OCI-LY3 (cell line): ENCODE results near the gene SERTAD1.

Experiments used
- H2AFZ ChIP-seq: fragments of 200-600, 300-600 bp; shearing (Covaris generic); 2 replicates; pipeline ENCODE4 v1.6.0; 2014; ENCODE audit warnings: antibody characterized with exemption, low read depth, low read length
- H3K27ac ChIP-seq: fragments of 200-600, 300-600 bp; sonication (generic); 2 replicates; pipeline ENCODE4 v1.5.1; 2014; ENCODE audit warnings: mild to moderate bottlenecking, low read length, moderate library complexity, mixed read lengths
- H3K27me3 ChIP-seq: fragments of 200-600, 300-600 bp; sonication (generic); 2 replicates; pipeline ENCODE4 v1.6.1; 2014; ENCODE audit warnings: low read depth, low read length, mixed read lengths
- H3K36me3 ChIP-seq: fragments of 200-600, 300-600 bp; sonication (generic); replicated peaks from 2 replicates; pipeline ENCODE3; 2014; ENCODE audit warnings: low read depth, low read length, mixed read lengths
- H3K4me1 ChIP-seq: fragments of 300-600, 200-600 bp; sonication (generic); 2 replicates; pipeline ENCODE4 v1.6.1; 2014; ENCODE audit warnings: low read length, mixed read lengths
- H3K4me2 ChIP-seq: fragments of 200-600, 300-600 bp; sonication (generic); 2 replicates; pipeline ENCODE4 v1.6.1; 2014; ENCODE audit warnings: low read length, mixed read lengths
- H3K4me3 ChIP-seq: fragments of 300-600, 200-600 bp; sonication (generic); 2 replicates; pipeline ENCODE4 v1.5.1; 2014; ENCODE audit warnings: antibody characterized with exemption, mild to moderate bottlenecking, low read length, moderate library complexity
- H3K79me2 ChIP-seq: fragments of 300-600, 200-600 bp; shearing (Covaris generic); 2 replicates; pipeline ENCODE4 v1.6.1; 2014; ENCODE audit warnings: mild to moderate bottlenecking, low read length, mixed read lengths
- H3K9ac ChIP-seq: fragments of 300-600, 200-600 bp; shearing (Covaris generic); 2 replicates; pipeline ENCODE4 v1.6.0; 2014; ENCODE audit warnings: mild to moderate bottlenecking, low read length, moderate library complexity
- H3K9me3 ChIP-seq: fragments of 200-600, 300-600 bp; shearing (Covaris generic); 2 replicates; pipeline ENCODE4 v1.6.1; 2014; ENCODE audit warnings: low read length, mixed read lengths; ENCODE audit not compliant: insufficient read depth
- H4K20me1 ChIP-seq: fragments of 200-600, 300-600 bp; sonication (generic); 2 replicates; pipeline ENCODE4 v1.6.1; 2016; ENCODE audit warnings: low read length, mixed read lengths; ENCODE audit not compliant: insufficient read depth
- EZH2phosphoT487 ChIP-seq: fragments of 200-600 bp; shearing (Covaris generic); IDR thresholded peaks from 2 replicates; pipeline ENCODE4 v1.6.1; 2018; ENCODE audit warnings: antibody characterized with exemption, mixed run types, low read depth
- TF ChIP-seq, protein P1 (sequence below): fragments of 200-600, 300-600 bp; sonication (generic); IDR thresholded peaks from 2 replicates; pipeline ENCODE4 v1.5.1; 2014; ENCODE audit warnings: antibody characterized with exemption, low read length, low read depth

The SERTAD1 gene

DNA sequence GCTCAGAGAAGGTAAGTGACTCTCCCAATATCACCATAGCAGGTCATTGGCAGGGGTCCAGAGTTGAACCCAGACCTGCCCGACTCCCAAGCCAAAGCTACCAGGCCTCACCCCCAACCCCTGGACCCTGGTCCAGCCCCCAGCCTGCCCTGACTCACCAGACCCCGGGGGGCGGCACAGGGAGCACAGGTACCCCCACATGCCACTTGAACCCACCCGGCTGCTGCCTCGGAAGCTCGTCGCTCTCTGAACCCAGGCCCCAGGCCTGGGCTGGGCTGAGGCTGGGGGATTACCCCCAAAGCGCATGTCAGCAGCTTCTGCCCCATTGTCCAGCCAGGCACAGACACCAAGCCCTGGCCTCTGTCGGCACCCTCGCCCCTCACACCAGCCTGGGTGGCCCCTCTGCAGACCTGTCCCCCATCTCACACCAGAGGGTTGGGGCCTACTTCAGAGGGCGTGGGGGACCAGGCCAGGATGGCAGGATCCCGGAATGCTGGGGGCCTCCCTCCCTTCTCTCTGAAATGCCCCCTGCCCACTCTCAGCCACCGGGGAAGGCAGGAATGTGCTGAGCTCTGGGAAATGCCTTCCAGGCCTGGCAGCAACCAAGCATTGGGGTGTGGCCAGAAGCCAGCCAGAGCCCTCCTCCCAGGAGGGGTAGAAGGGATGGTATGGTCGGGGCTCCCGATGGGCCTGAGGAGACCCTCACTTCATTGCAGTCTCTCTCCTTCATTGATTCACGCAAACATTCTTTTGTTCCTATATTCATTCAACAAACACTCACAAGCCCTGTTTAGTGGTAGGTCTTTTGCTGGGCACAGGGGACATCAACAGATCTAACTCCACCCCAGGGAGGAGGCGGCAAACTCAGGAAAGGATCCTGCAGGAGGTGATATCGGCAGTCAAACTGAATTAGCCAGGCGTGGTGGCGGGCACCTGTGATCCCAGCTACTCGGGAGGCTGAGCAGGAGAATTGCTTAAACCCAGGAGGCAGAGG is 11.0 kb downstream of the SERTAD1 start:
- H3K27me3 ChIP-seq, result no peaks in the 10 kb centered on the region
- H3K4me3 ChIP-seq, result no peak overlapping the region
- no peaks in the 10 kb centered on the region for H3K79me2 ChIP-seq
- H3K9me3 ChIP-seq, result no peaks in the 10 kb centered on the region
- H3K27ac ChIP-seq, result no peak overlapping the region
- no peak overlapping the region for H3K9ac ChIP-seq
- H3K36me3 ChIP-seq, result no peaks in the 10 kb centered on the region
- no peak overlapping the region for H2AFZ ChIP-seq
- TF ChIP-seq EZH2phosphoT487, result no peak
- TF ChIP-seq, protein P1, sequence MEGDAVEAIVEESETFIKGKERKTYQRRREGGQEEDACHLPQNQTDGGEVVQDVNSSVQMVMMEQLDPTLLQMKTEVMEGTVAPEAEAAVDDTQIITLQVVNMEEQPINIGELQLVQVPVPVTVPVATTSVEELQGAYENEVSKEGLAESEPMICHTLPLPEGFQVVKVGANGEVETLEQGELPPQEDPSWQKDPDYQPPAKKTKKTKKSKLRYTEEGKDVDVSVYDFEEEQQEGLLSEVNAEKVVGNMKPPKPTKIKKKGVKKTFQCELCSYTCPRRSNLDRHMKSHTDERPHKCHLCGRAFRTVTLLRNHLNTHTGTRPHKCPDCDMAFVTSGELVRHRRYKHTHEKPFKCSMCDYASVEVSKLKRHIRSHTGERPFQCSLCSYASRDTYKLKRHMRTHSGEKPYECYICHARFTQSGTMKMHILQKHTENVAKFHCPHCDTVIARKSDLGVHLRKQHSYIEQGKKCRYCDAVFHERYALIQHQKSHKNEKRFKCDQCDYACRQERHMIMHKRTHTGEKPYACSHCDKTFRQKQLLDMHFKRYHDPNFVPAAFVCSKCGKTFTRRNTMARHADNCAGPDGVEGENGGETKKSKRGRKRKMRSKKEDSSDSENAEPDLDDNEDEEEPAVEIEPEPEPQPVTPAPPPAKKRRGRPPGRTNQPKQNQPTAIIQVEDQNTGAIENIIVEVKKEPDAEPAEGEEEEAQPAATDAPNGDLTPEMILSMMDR, result no peak
- peaks cover 1% of the 10 kb centered on the region; the same call in 1 of the 2 replicates for H3K4me1 ChIP-seq
- H4K20me1 ChIP-seq, result no peaks in the 10 kb centered on the region
- no peak overlapping the region for H3K4me2 ChIP-seq

DNA sequence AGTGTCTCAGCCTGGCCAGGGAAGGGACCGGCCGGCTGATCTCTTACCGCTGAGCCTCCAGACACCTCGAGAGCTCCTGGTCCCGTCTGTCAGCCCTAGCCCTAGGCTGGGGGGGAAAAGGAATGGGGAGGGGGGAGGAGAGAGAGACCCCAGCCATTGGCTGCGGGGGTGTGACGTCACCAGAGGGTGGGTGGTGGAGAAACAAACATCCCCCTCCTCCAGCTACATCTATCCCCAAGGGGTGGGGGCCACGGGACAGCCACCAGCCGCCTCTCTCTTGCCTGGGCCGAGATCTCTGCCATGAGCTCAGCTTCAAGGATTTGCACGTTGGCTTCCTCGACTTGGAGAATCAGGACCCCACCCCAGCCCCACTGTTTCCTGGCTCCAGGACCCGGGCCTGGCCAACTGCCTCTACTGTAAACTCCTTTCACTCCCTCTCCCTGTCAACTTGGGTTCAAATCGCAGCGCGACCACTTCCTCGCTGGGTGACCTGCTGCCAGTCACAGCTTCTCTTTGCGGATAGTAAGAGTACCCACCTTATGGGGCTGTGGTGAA is 12.4 kb downstream of the SERTAD1 start, which contains the start of gene PRX:
Gene PRX (minus strand): TSS at position 88 of the 555 bp plus-strand sequence. CDS start 5,446 bp downstream, outside the sequence.
- Histone ChIP-seq H4K20me1 (no peaks in the 10 kb centered on the region), H3K9me3 (no peaks in the 10 kb centered on the region), H3K79me2 (no peaks in the 10 kb centered on the region), H3K36me3 (no peaks in the 10 kb centered on the region), H3K27me3 (no peaks in the 10 kb centered on the region), H2AFZ (no peak within 1 kb of the TSS), H3K4me2 (no peak within 1 kb of the TSS), H3K27ac (no peak within 1 kb of the TSS), H3K4me3 (no peak within 1 kb of the TSS), H3K4me1 (peaks cover 4% of the 10 kb centered on the region; the same call in 1 of the 2 replicates), H3K9ac (no peak within 1 kb of the TSS)
- TF ChIP-seq, protein P1, result no peak
- no peak for TF ChIP-seq EZH2phosphoT487

DNA sequence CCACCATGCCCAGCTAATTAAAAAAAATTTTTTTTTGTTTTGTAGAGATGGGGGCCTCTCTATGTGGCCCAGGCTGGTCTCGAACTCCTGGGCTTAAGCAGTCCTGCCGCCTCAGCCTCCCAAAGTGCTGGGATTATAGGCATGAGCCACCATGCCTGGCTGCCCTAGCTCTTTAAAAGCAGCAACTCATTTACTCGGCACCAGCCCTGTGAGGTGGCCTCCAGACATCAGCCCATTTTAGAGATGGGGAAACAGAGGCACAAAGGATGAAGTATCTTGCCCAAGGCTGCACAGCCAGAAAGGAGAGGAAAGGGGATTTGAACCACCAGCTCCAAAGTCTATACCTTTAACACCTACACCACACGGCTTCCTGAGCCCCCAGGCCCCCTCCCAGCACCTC is 12.9 kb downstream of the SERTAD1 start:
- H3K4me2 ChIP-seq, result no peak overlapping the region
- H3K36me3 ChIP-seq, result no peaks in the 10 kb centered on the region
- no peaks in the 10 kb centered on the region; the same call in 1 of the 2 replicates for H3K27me3 ChIP-seq
- H3K4me1 ChIP-seq, result peaks cover 4% of the 10 kb centered on the region; the same call in 1 of the 2 replicates
- H3K27ac ChIP-seq, result no peak overlapping the region
- H3K4me3 ChIP-seq, result no peak overlapping the region
- no peaks in the 10 kb centered on the region for H3K79me2 ChIP-seq
- no peaks in the 10 kb centered on the region for H3K9me3 ChIP-seq
- no peak overlapping the region for H2AFZ ChIP-seq
- H4K20me1 ChIP-seq, result no peaks in the 10 kb centered on the region
- TF ChIP-seq, protein P1, result no peak
- no peak for TF ChIP-seq EZH2phosphoT487
- H3K9ac ChIP-seq, result no peak overlapping the region

DNA sequence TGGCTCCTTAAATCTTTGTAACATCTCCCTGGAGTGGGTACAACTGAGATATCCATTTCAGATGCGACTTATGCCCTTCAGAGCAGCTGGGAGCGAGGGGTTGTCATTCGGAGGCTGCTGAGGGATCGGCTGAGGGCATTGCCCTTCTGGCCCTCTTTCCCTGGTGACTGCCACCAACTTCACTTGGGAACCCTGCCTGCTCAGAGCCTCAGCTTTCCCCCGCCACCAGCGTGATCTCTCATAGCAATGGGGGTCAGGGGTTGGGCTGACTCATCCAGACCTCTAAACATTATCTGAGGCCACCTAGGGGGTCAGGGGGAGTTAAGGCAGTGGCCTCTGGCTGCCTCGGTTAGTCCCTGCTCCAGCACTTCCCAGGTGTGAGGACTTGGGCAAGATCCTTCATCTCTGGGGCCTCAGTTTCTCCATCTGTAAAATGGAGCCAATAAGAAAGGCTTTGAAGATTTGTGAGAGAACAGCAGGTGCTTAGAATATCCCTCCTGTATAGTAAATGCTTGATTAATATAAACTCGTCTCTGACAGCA is 13.8 kb downstream of the SERTAD1 start:
- no peaks in the 10 kb centered on the region for H3K79me2 ChIP-seq
- H3K4me1 ChIP-seq, result peaks cover 4% of the 10 kb centered on the region; the same call in 1 of the 2 replicates
- no peak overlapping the region for H3K4me2 ChIP-seq
- H3K27me3 ChIP-seq, result no peaks in the 10 kb centered on the region; the same call in 1 of the 2 replicates
- no peak for TF ChIP-seq EZH2phosphoT487
- TF ChIP-seq, protein P1, result no peak
- H3K9ac ChIP-seq, result no peak overlapping the region
- H3K4me3 ChIP-seq, result no peak overlapping the region
- no peak overlapping the region for H2AFZ ChIP-seq
- no peaks in the 10 kb centered on the region for H3K36me3 ChIP-seq
- no peak overlapping the region for H3K27ac ChIP-seq
- H4K20me1 ChIP-seq, result no peaks in the 10 kb centered on the region
- no peaks in the 10 kb centered on the region for H3K9me3 ChIP-seq
